ENCODE measurements around the gene SEMG1. TPM values are rescaled to one million over a fixed set of nuclear protein-coding genes. Genes with fewer than 3 reads are reported as not detected.

SEMG1 gene
- total and polyA plus RNA-seq, 2 of the 8 experiments (the other 6 are each of a cell fraction or from before 2014, with no cell fraction given), result 3.0 to 5.8 TPM

DNA sequence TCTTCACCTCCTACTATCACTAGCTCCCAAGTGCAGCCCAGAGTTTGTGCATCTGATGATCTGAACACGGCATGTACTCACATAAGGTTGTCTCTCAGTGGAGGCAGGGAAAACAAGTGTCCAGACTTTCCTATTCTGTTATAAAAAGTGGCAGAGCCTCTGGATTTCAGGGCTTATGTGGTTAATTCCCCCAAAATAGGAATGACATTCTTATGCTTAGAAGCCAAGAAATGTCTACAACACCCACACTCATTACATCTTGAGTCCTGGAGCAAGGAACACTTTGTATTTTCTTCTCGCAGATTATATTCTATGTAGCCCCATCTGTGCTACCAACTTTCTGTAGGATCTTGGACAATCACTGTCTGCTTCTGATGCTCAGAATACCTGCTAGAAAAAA lies 13.5 kb upstream of the SEMG1 start (continued):
- TF ChIP-seq, protein P1, sequence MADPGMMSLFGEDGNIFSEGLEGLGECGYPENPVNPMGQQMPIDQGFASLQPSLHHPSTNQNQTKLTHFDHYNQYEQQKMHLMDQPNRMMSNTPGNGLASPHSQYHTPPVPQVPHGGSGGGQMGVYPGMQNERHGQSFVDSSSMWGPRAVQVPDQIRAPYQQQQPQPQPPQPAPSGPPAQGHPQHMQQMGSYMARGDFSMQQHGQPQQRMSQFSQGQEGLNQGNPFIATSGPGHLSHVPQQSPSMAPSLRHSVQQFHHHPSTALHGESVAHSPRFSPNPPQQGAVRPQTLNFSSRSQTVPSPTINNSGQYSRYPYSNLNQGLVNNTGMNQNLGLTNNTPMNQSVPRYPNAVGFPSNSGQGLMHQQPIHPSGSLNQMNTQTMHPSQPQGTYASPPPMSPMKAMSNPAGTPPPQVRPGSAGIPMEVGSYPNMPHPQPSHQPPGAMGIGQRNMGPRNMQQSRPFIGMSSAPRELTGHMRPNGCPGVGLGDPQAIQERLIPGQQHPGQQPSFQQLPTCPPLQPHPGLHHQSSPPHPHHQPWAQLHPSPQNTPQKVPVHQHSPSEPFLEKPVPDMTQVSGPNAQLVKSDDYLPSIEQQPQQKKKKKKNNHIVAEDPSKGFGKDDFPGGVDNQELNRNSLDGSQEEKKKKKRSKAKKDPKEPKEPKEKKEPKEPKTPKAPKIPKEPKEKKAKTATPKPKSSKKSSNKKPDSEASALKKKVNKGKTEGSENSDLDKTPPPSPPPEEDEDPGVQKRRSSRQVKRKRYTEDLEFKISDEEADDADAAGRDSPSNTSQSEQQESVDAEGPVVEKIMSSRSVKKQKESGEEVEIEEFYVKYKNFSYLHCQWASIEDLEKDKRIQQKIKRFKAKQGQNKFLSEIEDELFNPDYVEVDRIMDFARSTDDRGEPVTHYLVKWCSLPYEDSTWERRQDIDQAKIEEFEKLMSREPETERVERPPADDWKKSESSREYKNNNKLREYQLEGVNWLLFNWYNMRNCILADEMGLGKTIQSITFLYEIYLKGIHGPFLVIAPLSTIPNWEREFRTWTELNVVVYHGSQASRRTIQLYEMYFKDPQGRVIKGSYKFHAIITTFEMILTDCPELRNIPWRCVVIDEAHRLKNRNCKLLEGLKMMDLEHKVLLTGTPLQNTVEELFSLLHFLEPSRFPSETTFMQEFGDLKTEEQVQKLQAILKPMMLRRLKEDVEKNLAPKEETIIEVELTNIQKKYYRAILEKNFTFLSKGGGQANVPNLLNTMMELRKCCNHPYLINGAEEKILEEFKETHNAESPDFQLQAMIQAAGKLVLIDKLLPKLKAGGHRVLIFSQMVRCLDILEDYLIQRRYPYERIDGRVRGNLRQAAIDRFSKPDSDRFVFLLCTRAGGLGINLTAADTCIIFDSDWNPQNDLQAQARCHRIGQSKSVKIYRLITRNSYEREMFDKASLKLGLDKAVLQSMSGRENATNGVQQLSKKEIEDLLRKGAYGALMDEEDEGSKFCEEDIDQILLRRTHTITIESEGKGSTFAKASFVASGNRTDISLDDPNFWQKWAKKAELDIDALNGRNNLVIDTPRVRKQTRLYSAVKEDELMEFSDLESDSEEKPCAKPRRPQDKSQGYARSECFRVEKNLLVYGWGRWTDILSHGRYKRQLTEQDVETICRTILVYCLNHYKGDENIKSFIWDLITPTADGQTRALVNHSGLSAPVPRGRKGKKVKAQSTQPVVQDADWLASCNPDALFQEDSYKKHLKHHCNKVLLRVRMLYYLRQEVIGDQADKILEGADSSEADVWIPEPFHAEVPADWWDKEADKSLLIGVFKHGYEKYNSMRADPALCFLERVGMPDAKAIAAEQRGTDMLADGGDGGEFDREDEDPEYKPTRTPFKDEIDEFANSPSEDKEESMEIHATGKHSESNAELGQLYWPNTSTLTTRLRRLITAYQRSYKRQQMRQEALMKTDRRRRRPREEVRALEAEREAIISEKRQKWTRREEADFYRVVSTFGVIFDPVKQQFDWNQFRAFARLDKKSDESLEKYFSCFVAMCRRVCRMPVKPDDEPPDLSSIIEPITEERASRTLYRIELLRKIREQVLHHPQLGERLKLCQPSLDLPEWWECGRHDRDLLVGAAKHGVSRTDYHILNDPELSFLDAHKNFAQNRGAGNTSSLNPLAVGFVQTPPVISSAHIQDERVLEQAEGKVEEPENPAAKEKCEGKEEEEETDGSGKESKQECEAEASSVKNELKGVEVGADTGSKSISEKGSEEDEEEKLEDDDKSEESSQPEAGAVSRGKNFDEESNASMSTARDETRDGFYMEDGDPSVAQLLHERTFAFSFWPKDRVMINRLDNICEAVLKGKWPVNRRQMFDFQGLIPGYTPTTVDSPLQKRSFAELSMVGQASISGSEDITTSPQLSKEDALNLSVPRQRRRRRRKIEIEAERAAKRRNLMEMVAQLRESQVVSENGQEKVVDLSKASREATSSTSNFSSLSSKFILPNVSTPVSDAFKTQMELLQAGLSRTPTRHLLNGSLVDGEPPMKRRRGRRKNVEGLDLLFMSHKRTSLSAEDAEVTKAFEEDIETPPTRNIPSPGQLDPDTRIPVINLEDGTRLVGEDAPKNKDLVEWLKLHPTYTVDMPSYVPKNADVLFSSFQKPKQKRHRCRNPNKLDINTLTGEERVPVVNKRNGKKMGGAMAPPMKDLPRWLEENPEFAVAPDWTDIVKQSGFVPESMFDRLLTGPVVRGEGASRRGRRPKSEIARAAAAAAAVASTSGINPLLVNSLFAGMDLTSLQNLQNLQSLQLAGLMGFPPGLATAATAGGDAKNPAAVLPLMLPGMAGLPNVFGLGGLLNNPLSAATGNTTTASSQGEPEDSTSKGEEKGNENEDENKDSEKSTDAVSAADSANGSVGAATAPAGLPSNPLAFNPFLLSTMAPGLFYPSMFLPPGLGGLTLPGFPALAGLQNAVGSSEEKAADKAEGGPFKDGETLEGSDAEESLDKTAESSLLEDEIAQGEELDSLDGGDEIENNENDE (IDR thresholded peaks at IDR 0.05; ENCODE audit: insufficient replicate concordance, low read length), result no peak
- no peak for TF ChIP-seq ASH2L (IDR thresholded peaks at IDR 0.05; ENCODE audit: low read length)
- no peak for TF ChIP-seq HDAC2 (IDR thresholded peaks at IDR 0.05; ENCODE audit: borderline replicate concordance in 1 of 2, low read depth in 2 of 2, low read length in 2 of 2)
- TF ChIP-seq CREB1 (IDR thresholded peaks at IDR 0.05), result no peak
- TF ChIP-seq POLR2A (IDR thresholded peaks at IDR 0.05; ENCODE audit: control extremely low read depth in 1 of 2, low read depth in 2 of 2, low read length in 2 of 2), result no peak
- no peak for TF ChIP-seq SP4 (IDR thresholded peaks at IDR 0.05; ENCODE audit: low read length)
- no peak for TF ChIP-seq YY1 (IDR thresholded peaks at IDR 0.05; ENCODE audit: low read depth, low read length)
- TF ChIP-seq SAP30 (IDR thresholded peaks at IDR 0.05; ENCODE audit: insufficient read depth, insufficient replicate concordance, low read length), result no peak
- TF ChIP-seq TAF1 (IDR thresholded peaks at IDR 0.05; ENCODE audit: low read depth, low read length), result no peak
- no peak for TF ChIP-seq MAFK (IDR thresholded peaks at IDR 0.05; ENCODE audit: low read depth, low read length)
- no peak for TF ChIP-seq ATF2 (IDR thresholded peaks at IDR 0.05; ENCODE audit: low read length)

Measured in H1 (cell line).